SU-DHL-6 (cell line): ENCODE results near the gene IRX4.

Experiments
- H2AFZ ChIP-seq: fragments of 200-600 bp; sonication (generic); 2 replicates; pipeline ENCODE4 v1.6.1; 2014; ENCODE audit warnings: low read depth, mild to moderate bottlenecking, moderate library complexity, mixed read lengths, antibody characterized with exemption, low read length; ENCODE audit not compliant: severe bottlenecking
- H3F3A ChIP-seq: fragments of 200-600 bp; shearing (Covaris generic); 2 replicates; pipeline ENCODE4 v1.6.0; 2016; ENCODE audit warnings: antibody characterized with exemption, mild to moderate bottlenecking; ENCODE audit not compliant: insufficient read depth
- H3K27ac ChIP-seq: fragments of 200-600 bp; sonication (generic); 2 replicates; pipeline ENCODE4 v1.5.1; 2016; ENCODE audit warnings: low read depth, mild to moderate bottlenecking, low read length, moderate library complexity, mixed read lengths
- H3K27me3 ChIP-seq: fragments of 200-600 bp; sonication (generic), shearing (Covaris generic); 2 replicates; pipeline ENCODE4 v1.6.0; 2014; ENCODE audit warnings: mild to moderate bottlenecking, low read length
- H3K36me3 ChIP-seq: fragments of 200-600 bp; sonication (generic); 2 replicates; pipeline ENCODE4 v1.6.1; 2014; ENCODE audit warnings: mild to moderate bottlenecking, low read length, mixed read lengths
- H3K4me2 ChIP-seq: fragments of 300-600, 200-600 bp; shearing (Covaris generic), sonication (generic); 2 replicates; pipeline ENCODE4 v1.6.0; 2014; ENCODE audit warnings: low read length, low read depth, mild to moderate bottlenecking; ENCODE audit not compliant: poor library complexity, severe bottlenecking
- H3K4me3 ChIP-seq: fragments of 200-600 bp; sonication (generic); 2 replicates; pipeline ENCODE4 v1.5.1; 2014; ENCODE audit warnings: antibody characterized with exemption, low read length, mild to moderate bottlenecking, mixed read lengths; ENCODE audit not compliant: insufficient read depth, poor library complexity, severe bottlenecking
- H3K79me2 ChIP-seq: fragments of 200-600 bp; sonication (generic); 2 replicates; pipeline ENCODE4 v1.6.1; 2014; ENCODE audit warnings: mild to moderate bottlenecking, low read length, moderate library complexity; ENCODE audit not compliant: insufficient read depth
- H3K9ac ChIP-seq: fragments of 200-600 bp; sonication (generic); 2 replicates; pipeline ENCODE4 v1.7.0; 2014; ENCODE audit warnings: mild to moderate bottlenecking, low read length
- H3K9me2 ChIP-seq: fragments of 200-600 bp; sonication (generic); replicated peaks from 2 replicates; pipeline ENCODE4 v1.6.1; 2014; ENCODE audit warnings: low read length; ENCODE audit not compliant: insufficient read depth
- H3K9me3 ChIP-seq: fragments of 200-600 bp; sonication (generic); 2 replicates; pipeline ENCODE4 v1.6.1; 2014; ENCODE audit warnings: low read length, mixed read lengths; ENCODE audit not compliant: insufficient read depth
- H4K20me1 ChIP-seq: fragments of 200-600 bp; sonication (generic); 2 replicates; pipeline ENCODE4 v1.6.1; 2014; ENCODE audit warnings: low read depth, mild to moderate bottlenecking, antibody characterized with exemption, low read length, moderate library complexity, mixed read lengths
- CTCF ChIP-seq: fragments of 200-600 bp; sonication (generic); IDR thresholded peaks from one replicate; pipeline ENCODE4 v1.5.1; 2017; ENCODE audit warnings: antibody characterized with exemption, mild to moderate bottlenecking, low read length, moderate library complexity; ENCODE audit not compliant: insufficient read depth, poor library complexity, severe bottlenecking
- EZH2phosphoT487 ChIP-seq: fragments of 200-600 bp; sonication (generic), shearing (Covaris generic); conservative IDR thresholded peaks from 2 replicates; pipeline ENCODE4 v1.6.1; 2018; ENCODE audit warnings: mild to moderate bottlenecking, antibody characterized with exemption, low read length, moderate library complexity, mixed read lengths

Gene IRX4

DNA sequence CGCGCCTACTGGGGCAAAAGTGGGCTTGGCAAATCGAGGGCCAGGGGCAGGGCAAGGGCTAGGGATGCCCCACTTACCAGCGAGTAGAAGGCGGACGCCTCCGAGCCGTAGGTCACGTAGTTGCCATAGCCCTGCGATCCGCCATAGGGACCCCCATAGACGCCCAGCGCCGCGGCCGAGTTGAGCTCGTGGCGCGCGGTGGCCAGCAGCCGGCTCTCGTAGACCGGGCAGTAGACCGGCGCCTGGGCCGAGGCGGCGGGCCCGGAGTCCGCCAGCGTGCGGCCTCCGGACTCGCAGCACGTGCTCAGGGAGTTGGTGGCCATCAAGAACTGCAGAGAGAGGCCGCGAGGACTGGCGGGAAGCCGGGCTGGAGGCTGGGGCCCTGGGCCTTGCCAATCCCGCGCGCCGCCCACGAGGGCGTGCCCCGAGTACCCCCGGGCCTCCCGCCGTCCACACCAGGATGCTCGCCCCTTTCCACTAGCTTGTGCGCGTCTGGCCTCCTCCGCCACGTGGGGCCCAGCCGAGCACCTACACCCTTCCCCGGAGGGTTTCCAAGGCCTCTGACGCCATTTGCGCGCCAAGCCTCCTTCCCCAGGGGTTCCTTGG, 891 bp downstream of the IRX4 start:
- H3K9me3 ChIP-seq, result no peaks in the 10 kb centered on the region
- no peaks in the 10 kb centered on the region for H3K27me3 ChIP-seq
- no peaks in the 10 kb centered on the region for H3K36me3 ChIP-seq
- no peak overlapping the region for H3K9ac ChIP-seq
- no peak for TF ChIP-seq EZH2phosphoT487
- TF ChIP-seq CTCF, result no peak
- H4K20me1 ChIP-seq, result no peaks in the 10 kb centered on the region
- H3K4me2 ChIP-seq, result no peak overlapping the region
- no peak overlapping the region for H3K4me3 ChIP-seq
- no peak overlapping the region for H3K27ac ChIP-seq
- H3K79me2 ChIP-seq, result no peaks in the 10 kb centered on the region
- H2AFZ ChIP-seq, result no peak overlapping the region
- H3K9me2 ChIP-seq, result no peaks in the 10 kb centered on the region
- H3F3A ChIP-seq, result no peaks in the 10 kb centered on the region

DNA sequence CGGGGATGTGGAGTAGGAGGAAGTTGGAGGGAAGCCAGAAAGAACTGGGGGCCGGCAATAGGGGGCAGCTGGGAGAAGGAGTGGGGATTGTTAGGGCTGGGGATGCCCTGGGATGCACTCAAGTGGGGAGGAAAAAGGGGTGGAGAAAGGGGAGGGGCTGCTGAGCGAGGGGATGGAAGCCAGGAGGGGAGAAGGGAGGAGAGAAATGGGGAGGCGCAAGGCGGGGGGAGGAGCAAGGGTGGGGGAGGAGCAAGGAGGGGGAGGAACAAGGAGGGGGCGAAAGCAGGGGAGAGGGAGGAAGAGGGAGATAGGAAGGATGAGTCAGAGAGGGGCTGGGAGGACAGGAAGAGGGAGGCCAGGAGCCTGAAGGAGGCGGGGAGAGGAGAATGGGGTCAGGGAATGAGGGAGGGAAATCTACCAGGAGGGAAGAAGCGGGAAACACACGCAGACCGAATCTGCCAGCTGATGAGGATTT, 1.6 kb downstream of the IRX4 start:
- Histone ChIP-seq H3K36me3 (no peaks in the 10 kb centered on the region), H3K4me2 (no peak overlapping the region), H3K27me3 (no peaks in the 10 kb centered on the region), H3K4me3 (no peak overlapping the region), H4K20me1 (no peaks in the 10 kb centered on the region), H3K9me2 (no peaks in the 10 kb centered on the region), H3K9ac (no peak overlapping the region), H3K9me3 (no peaks in the 10 kb centered on the region), H3K27ac (no peak overlapping the region), H2AFZ (no peak overlapping the region), H3K79me2 (no peaks in the 10 kb centered on the region), H3F3A (no peaks in the 10 kb centered on the region)
- TF ChIP-seq CTCF, result no peak
- TF ChIP-seq EZH2phosphoT487, result no peak

GRCh38 chr5:1880377-1881025, 2.2 kb downstream of the IRX4 start:
- Histone ChIP-seq H3K4me2 (no peak overlapping the region), H3K79me2 (no peaks in the 10 kb centered on the region), H3K27ac (no peak overlapping the region), H3K27me3 (no peaks in the 10 kb centered on the region), H3K9me3 (no peaks in the 10 kb centered on the region), H3K9me2 (no peaks in the 10 kb centered on the region), H3K4me3 (no peak overlapping the region), H4K20me1 (no peaks in the 10 kb centered on the region), H3K9ac (no peak overlapping the region), H3K36me3 (no peaks in the 10 kb centered on the region), H3F3A (no peaks in the 10 kb centered on the region), H2AFZ (no peak overlapping the region)
- TF ChIP-seq CTCF, result no peak
- TF ChIP-seq EZH2phosphoT487, result no peak
